Left ventricle myocardium inferior (tissue), 1 donor: ENCODE measurements around the gene ZNF14. TPM values are rescaled to one million over a fixed set of nuclear protein-coding genes. Genes with fewer than 3 reads are reported as not detected.
"Not testable (repeated sequence)": the region's sequence is repeated elsewhere in the genome, so short reads cannot be mapped to it uniquely, and the experiment has no call there.

Experiments
- DNase-seq: peaks from one replicate; pipeline ENCODE4 v3.0.0-alpha.2; 2020
- H3K27ac ChIP-seq: fragments of 200-600 bp; replicated peaks from 2 replicates; pipeline ENCODE4 v1.8.0; 2021
- H3K27me3 ChIP-seq: fragments of 200-600 bp; 2 replicates; pipeline ENCODE4 v1.8.0; 2021; ENCODE audit warnings: low read depth
- H3K36me3 ChIP-seq: fragments of 200-600 bp; 2 replicates; pipeline ENCODE4 v1.8.0; 2021
- H3K4me1 ChIP-seq: fragments of 200-600 bp; 2 replicates; pipeline ENCODE4 v1.8.0; 2021
- H3K4me3 ChIP-seq: fragments of 200-600 bp; 2 replicates; pipeline ENCODE4 v1.8.0; 2021; ENCODE audit warnings: mild to moderate bottlenecking, moderate library complexity
- H3K9me3 ChIP-seq: fragments of 200-600 bp; replicated peaks from 2 replicates; pipeline ENCODE4 v1.8.0; 2021
- CTCF ChIP-seq: fragments of 200-600 bp; IDR thresholded peaks from 2 replicates; pipeline ENCODE4 v1.8.0; 2021; ENCODE audit warnings: antibody characterized with exemption, mild to moderate bottlenecking, borderline replicate concordance
- intact Hi-C: fragments of 100-400 bp; cut with micrococcal nuclease; formaldehyde crosslinking; loops from one replicate; pipeline ENCODE4 v1.11.0; 2022
- total RNA-seq: library from RNA; stranded (reverse); fragmentation: NEBNext Ultra II Directional; extraction: Animal tissue kit (Norgen Biotek cat#: 25700); gene quantifications from one replicate; pipeline ENCODE4 v1.2.1, GENCODE V29; 2021
- donor health status: DM: no; HTN: yes; CAD: no; lungs with severe emphysema.

The ZNF14 gene
- total RNA-seq, 1 donor from 2014 or later = 3.7 TPM

- intact Hi-C loops = no loop called here
- Histone ChIP-seq H3K27me3 (no peaks in the 10 kb centered on the region), H3K27ac (no peak overlapping the region), H3K4me1 (no peaks in the 10 kb centered on the region), H3K9me3 (peaks cover 100% of the 10 kb centered on the region), H3K36me3 (peaks cover 98% of the 10 kb centered on the region), H3K4me3 (no peak overlapping the region)
- DNase-seq = no peak
- TF ChIP-seq CTCF = no peak
Measured at GRCh38 chr19:19711306-19711933, 21.5 kb downstream of the ZNF14 start.

- no peak for DNase-seq
- H3K27ac ChIP-seq = no peak overlapping the region
- H3K36me3 ChIP-seq = peaks cover 94% of the 10 kb centered on the region
- H3K27me3 ChIP-seq = no peaks in the 10 kb centered on the region
- H3K9me3 ChIP-seq = peaks cover 100% of the 10 kb centered on the region
- H3K4me3 ChIP-seq = no peak overlapping the region
- no peak for TF ChIP-seq CTCF
- intact Hi-C loops = no loop called here
- H3K4me1 ChIP-seq = no peaks in the 10 kb centered on the region
Measured at GRCh38 chr19:19710506-19710905, 22.4 kb downstream of the ZNF14 start.

- intact Hi-C loops = no loop called here
- no peak for DNase-seq
- Histone ChIP-seq H3K36me3 (peaks cover 89% of the 10 kb centered on the region), H3K9me3 (peaks cover 100% of the 10 kb centered on the region), H3K27me3 (no peaks in the 10 kb centered on the region), H3K4me1 (no peaks in the 10 kb centered on the region), H3K27ac (no peak overlapping the region), H3K4me3 (no peak overlapping the region)
- no peak for TF ChIP-seq CTCF
Measured at GRCh38 chr19:19704836-19705235, 28.1 kb downstream of the ZNF14 start.

GRCh38 chr19:19700493-19700892 lies 32.4 kb downstream of the ZNF14 start:
- H3K27ac ChIP-seq, DNase-seq, H3K4me3 ChIP-seq, H3K4me1 ChIP-seq, intact Hi-C loops, H3K27me3 ChIP-seq: not testable (repeated sequence)
- Histone ChIP-seq H3K36me3 (peaks cover 52% of the 10 kb centered on the region), H3K9me3 (peaks cover 91% of the 10 kb centered on the region)

GRCh38 chr19:19697589-19697988 lies 35.3 kb downstream of the ZNF14 start:
- H3K4me1 ChIP-seq = no peaks in the 10 kb centered on the region
- TF ChIP-seq CTCF = no peak
- intact Hi-C loops = no loop called here
- DNase-seq = no peak
- H3K27me3 ChIP-seq = no peaks in the 10 kb centered on the region
- peaks cover 62% of the 10 kb centered on the region for H3K9me3 ChIP-seq
- H3K36me3 ChIP-seq = peaks cover 24% of the 10 kb centered on the region
- no peak overlapping the region for H3K4me3 ChIP-seq
- H3K27ac ChIP-seq = no peak overlapping the region

- Histone ChIP-seq H3K36me3 (peaks cover 15% of the 10 kb centered on the region), H3K4me3 (no peak overlapping the region), H3K4me1 (no peaks in the 10 kb centered on the region), H3K27me3 (no peaks in the 10 kb centered on the region), H3K9me3 (peaks cover 50% of the 10 kb centered on the region), H3K27ac (no peak overlapping the region)
- no peak for DNase-seq
- intact Hi-C loops = no loop called here
- TF ChIP-seq CTCF = no peak
Measured at GRCh38 chr19:19696386-19696785, 36.5 kb downstream of the ZNF14 start.
